ENCODE data around the gene SCARB2.

- no peak for TF ChIP-seq CTCF (IDR thresholded peaks at IDR 0.05)
- no peak for TF ChIP-seq POLR2AphosphoS5 (IDR thresholded peaks at IDR 0.05)
- no peak for TF ChIP-seq POLR2A (IDR thresholded peaks at IDR 0.05)
Measured at GRCh38 chr4:76197031-76197743, 16.4 kb downstream of the SCARB2 start.

All from suprapubic skin (tissue), 4 donors.